Panc1 (cell line): ENCODE measurements around the gene SIGLEC9. TPM values are rescaled to one million over a fixed set of nuclear protein-coding genes. Genes with fewer than 3 reads are reported as not detected.

ENCODE experiments used
- ATAC-seq: fragments of 200-7000 bp; cut with Tn5 transposase; 2 replicates; pipeline ENCODE4 v1.9.1; 2020; ENCODE audit warnings: mild to moderate bottlenecking, moderate library complexity
- BruUV-seq: library from RNA; stranded (reverse); fragments of 400-500 nt; replicated peaks from 2 replicates; lab custom pipeline; 2021; lab: Mats Ljungman, UMichigan
- CTCF ChIA-PET: fragments of 300-600 bp; sonication (Branson Sonifier 250); formaldehyde crosslinking; loops from one replicate; lab custom pipeline; 2022; ENCODE audit warnings: antibody characterized with exemption; lab: Charles Lee
- POLR2A ChIA-PET: fragments of 300-600 bp; sonication (Branson Sonifier 250); formaldehyde crosslinking; loops from one replicate; lab custom pipeline; 2022; ENCODE audit warnings: antibody characterized with exemption; lab: Charles Lee
- DNase-seq: peaks from one replicate; pipeline ENCODE4 v3.0.0-alpha.2; 2010; ENCODE audit warnings: low read depth, low spot score
- H3K27ac ChIP-seq: 2 replicates; pipeline ENCODE4 v1.5.1; 2011; ENCODE audit warnings: mild to moderate bottlenecking, low read length, inconsistent platforms
- H3K27me3 ChIP-seq: fragments of 200-500 bp; sonication (Bioruptor generic); 2 replicates; pipeline ENCODE4 v1.6.0; 2014; ENCODE audit warnings: low read length, inconsistent platforms; ENCODE audit not compliant: control insufficient read depth, insufficient read depth
- H3K36me3 ChIP-seq: fragments of 200-500 bp; sonication (Bioruptor generic); 2 replicates; pipeline ENCODE4 v1.5.1; 2014; ENCODE audit warnings: inconsistent platforms, mild to moderate bottlenecking, low read length, moderate library complexity; ENCODE audit not compliant: control insufficient read depth, insufficient read depth
- H3K4me1 ChIP-seq: 2 replicates; pipeline ENCODE4 v1.5.1; 2011; ENCODE audit warnings: inconsistent platforms, mild to moderate bottlenecking, low read length, moderate library complexity; ENCODE audit not compliant: control insufficient read depth, insufficient read depth
- H3K4me3 ChIP-seq, 2 experiments: 2 replicates each; pipeline ENCODE4 v1.5.1; 2011 to 2012; ENCODE audit warnings: low read depth in 2 of 2, low read length in 2 of 2, mild to moderate bottlenecking in 2 of 2, inconsistent platforms in 1 of 2, moderate library complexity in 1 of 2
- H3K9me3 ChIP-seq: fragments of 200-500 bp; sonication (Bioruptor generic); 2 replicates; pipeline ENCODE4 v1.5.1; 2014; ENCODE audit warnings: low read depth, mild to moderate bottlenecking, inconsistent platforms, low read length, moderate library complexity; ENCODE audit not compliant: control insufficient read depth, insufficient read depth
- POLR2AphosphoS5 ChIP-seq: IDR thresholded peaks from 2 replicates; pipeline ENCODE4 v1.6.1; 2012; ENCODE audit warnings: mild to moderate bottlenecking, low read depth, low read length, moderate library complexity
- SIN3A ChIP-seq: IDR thresholded peaks from 2 replicates; pipeline ENCODE4 v1.6.1; 2012; ENCODE audit warnings: low read depth, mild to moderate bottlenecking, low read length, moderate library complexity, borderline replicate concordance; ENCODE audit not compliant: insufficient read depth
- TCF7L2 ChIP-seq: IDR thresholded peaks from 2 replicates; pipeline ENCODE4 v1.6.1; 2011; ENCODE audit warnings: mild to moderate bottlenecking, low read depth, low read length, inconsistent platforms
- in situ Hi-C: cut with HindIII; loops from 2 replicates; pipeline ENCODE4 v1.10.0; 2016; ENCODE audit warnings: low sequenced_read_pairs, low pct_unique_long_range_greater_than_20kb
- intact Hi-C: fragments of 100-400 bp; cut with micrococcal nuclease; formaldehyde crosslinking; loops from one replicate; pipeline ENCODE4 v1.10.0; 2022; ENCODE audit not compliant: unreplicated experiment
- total RNA-seq: library from RNA; stranded (reverse); gene quantifications from one replicate; pipeline ENCODE4 v1.2.1, GENCODE V29; 2021; ENCODE audit not compliant: unreplicated experiment
- TF ChIP-seq, protein P1 (sequence below): fragments of 450-650 bp; IDR thresholded peaks from 2 replicates; pipeline ENCODE4 v1.5.1; 2017; ENCODE audit warnings: mild to moderate bottlenecking
- TF ChIP-seq, protein P2 (sequence below), 2 experiments: IDR thresholded peaks; 2 replicates each; pipeline ENCODE4 v1.6.1; 2011 to 2012; ENCODE audit warnings: low read depth in 2 of 2, control low read depth in 1 of 2, low read length in 1 of 2, mild to moderate bottlenecking in 1 of 2, moderate library complexity in 1 of 2; ENCODE audit not compliant: insufficient read depth in 1 of 2

The SIGLEC9 gene
- total RNA-seq, 1 experiment from 2014 or later, result not detected

DNA sequence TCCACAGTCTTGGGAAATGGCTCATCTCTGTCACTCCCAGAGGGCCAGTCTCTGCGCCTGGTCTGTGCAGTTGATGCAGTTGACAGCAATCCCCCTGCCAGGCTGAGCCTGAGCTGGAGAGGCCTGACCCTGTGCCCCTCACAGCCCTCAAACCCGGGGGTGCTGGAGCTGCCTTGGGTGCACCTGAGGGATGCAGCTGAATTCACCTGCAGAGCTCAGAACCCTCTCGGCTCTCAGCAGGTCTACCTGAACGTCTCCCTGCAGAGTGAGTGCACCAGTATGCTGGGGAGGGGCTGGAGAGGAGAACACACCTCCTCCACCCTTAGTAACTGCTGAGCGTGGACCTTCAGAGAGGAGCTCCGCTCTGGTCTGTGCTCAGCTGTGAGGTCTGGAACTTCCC lies 2.3 kb downstream of the SIGLEC9 start:
- CTCF ChIA-PET, result interaction anchor here (0.6 kb wide), 1 partner anchor 17 kb away, joined by 8 read pairs; no protein-coding TSS in a partner anchor
- ATAC-seq (no peak), DNase-seq (no peak)
- H3K4me3 ChIP-seq, result no peak overlapping the region
- no peaks in the 10 kb centered on the region for H3K36me3 ChIP-seq
- in situ Hi-C loops, result no loop called here
- TF ChIP-seq, protein P1, sequence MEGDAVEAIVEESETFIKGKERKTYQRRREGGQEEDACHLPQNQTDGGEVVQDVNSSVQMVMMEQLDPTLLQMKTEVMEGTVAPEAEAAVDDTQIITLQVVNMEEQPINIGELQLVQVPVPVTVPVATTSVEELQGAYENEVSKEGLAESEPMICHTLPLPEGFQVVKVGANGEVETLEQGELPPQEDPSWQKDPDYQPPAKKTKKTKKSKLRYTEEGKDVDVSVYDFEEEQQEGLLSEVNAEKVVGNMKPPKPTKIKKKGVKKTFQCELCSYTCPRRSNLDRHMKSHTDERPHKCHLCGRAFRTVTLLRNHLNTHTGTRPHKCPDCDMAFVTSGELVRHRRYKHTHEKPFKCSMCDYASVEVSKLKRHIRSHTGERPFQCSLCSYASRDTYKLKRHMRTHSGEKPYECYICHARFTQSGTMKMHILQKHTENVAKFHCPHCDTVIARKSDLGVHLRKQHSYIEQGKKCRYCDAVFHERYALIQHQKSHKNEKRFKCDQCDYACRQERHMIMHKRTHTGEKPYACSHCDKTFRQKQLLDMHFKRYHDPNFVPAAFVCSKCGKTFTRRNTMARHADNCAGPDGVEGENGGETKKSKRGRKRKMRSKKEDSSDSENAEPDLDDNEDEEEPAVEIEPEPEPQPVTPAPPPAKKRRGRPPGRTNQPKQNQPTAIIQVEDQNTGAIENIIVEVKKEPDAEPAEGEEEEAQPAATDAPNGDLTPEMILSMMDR, result no peak
- TF ChIP-seq TCF7L2 (no peak), SIN3A (no peak), POLR2AphosphoS5 (no peak)
- TF ChIP-seq, protein P2, sequence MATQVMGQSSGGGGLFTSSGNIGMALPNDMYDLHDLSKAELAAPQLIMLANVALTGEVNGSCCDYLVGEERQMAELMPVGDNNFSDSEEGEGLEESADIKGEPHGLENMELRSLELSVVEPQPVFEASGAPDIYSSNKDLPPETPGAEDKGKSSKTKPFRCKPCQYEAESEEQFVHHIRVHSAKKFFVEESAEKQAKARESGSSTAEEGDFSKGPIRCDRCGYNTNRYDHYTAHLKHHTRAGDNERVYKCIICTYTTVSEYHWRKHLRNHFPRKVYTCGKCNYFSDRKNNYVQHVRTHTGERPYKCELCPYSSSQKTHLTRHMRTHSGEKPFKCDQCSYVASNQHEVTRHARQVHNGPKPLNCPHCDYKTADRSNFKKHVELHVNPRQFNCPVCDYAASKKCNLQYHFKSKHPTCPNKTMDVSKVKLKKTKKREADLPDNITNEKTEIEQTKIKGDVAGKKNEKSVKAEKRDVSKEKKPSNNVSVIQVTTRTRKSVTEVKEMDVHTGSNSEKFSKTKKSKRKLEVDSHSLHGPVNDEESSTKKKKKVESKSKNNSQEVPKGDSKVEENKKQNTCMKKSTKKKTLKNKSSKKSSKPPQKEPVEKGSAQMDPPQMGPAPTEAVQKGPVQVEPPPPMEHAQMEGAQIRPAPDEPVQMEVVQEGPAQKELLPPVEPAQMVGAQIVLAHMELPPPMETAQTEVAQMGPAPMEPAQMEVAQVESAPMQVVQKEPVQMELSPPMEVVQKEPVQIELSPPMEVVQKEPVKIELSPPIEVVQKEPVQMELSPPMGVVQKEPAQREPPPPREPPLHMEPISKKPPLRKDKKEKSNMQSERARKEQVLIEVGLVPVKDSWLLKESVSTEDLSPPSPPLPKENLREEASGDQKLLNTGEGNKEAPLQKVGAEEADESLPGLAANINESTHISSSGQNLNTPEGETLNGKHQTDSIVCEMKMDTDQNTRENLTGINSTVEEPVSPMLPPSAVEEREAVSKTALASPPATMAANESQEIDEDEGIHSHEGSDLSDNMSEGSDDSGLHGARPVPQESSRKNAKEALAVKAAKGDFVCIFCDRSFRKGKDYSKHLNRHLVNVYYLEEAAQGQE (IDR thresholded peaks at IDR 0.05; ENCODE audit: insufficient read depth in 1 of 2, low read depth in 2 of 2, low read length in 1 of 2), result no peak
- no peak overlapping the region for H3K27ac ChIP-seq
- BruUV-seq, result no TSS peak
- H3K27me3 ChIP-seq, result no peaks in the 10 kb centered on the region
- intact Hi-C loops, result no loop called here
- POLR2A ChIA-PET, result no interaction called here
- H3K9me3 ChIP-seq, result no peaks in the 10 kb centered on the region
- no peaks in the 10 kb centered on the region for H3K4me1 ChIP-seq

DNA sequence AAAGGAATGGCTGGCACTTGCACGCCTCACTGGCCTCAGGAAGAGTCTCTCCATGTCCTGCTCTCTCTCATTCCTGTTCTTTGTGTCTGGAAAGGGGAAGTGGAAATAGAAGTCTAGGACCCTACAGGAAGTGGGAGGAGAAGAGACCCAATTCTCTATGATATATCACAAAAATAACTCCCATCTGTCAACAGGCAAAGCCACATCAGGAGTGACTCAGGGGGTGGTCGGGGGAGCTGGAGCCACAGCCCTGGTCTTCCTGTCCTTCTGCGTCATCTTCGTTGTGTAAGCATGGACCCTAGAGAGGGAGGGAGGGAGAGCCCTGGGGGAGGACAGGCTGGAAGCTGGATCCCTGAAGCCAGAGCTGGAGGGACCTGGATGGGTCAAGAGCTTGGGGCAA lies 3.0 kb downstream of the SIGLEC9 start:
- intact Hi-C loops, result no loop called here
- BruUV-seq, result no TSS peak
- H3K4me1 ChIP-seq, result no peaks in the 10 kb centered on the region
- H3K27ac ChIP-seq, result no peak overlapping the region
- CTCF ChIA-PET, result no interaction called here
- H3K9me3 ChIP-seq, result no peaks in the 10 kb centered on the region
- H3K27me3 ChIP-seq, result no peaks in the 10 kb centered on the region
- in situ Hi-C loops, result no loop called here
- no peak overlapping the region for H3K4me3 ChIP-seq
- ATAC-seq (no peak), DNase-seq (no peak)
- POLR2A ChIA-PET, result no interaction called here
- TF ChIP-seq, protein P1, result no peak
- TF ChIP-seq SIN3A (no peak), POLR2AphosphoS5 (no peak), TCF7L2 (no peak)
- TF ChIP-seq, protein P2 (IDR thresholded peaks at IDR 0.05; ENCODE audit: insufficient read depth in 1 of 2, low read depth in 2 of 2, low read length in 1 of 2), result no peak
- no peaks in the 10 kb centered on the region for H3K36me3 ChIP-seq
